Measurements from ENCODE around the gene SEC14L3. TPM values are rescaled to one million over a fixed set of nuclear protein-coding genes. Genes with fewer than 3 reads are reported as not detected.

SEC14L3 gene
- total and polyA plus RNA-seq, 2 of the 13 experiments (the other 11 are each of a cell fraction or from before 2014, with no cell fraction given) = not detected

DNA sequence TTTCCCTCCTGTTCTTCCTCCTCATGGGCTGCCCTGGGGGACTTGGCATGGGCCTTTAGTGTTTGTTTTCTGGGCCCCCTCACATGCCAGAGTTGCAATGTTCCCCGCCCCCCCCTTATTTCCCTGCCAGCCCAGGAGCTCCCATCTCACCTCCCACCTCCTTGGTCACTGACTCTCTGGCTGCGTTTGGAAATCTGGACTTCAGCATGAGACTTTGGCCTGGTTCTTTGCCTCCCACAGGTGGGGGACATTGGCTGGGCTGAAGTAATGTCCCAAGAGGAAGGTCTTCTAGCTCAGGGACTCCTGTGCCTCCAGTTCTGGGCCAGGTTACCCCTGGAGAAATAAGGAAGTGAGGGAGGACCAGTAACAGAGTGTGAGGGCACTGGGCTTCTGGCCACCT lies 39.3 kb downstream of the SEC14L3 start:
- Histone ChIP-seq H3K27ac (ENCODE audit: extremely low read length, insufficient read depth, low read length) (no peak overlapping the region), H3K27me3 (ENCODE audit: control insufficient read depth in 1 of 2, insufficient read depth in 2 of 2, low read length in 2 of 2) (0 out of 5 replicates have a peak, but pooled peaks cover 0 to 1% of the 10 kb centered on the region in 2 experiments), H3K36me3 (replicated peaks in 1 of 2; ENCODE audit: control insufficient read depth in 1 of 2, insufficient read depth in 2 of 2, low read length in 2 of 2) (peaks cover 0 to under 1% of the 10 kb centered on the region in 2 experiments; a peak in 2 of 5 replicates), H2AFZ (ENCODE audit: low read length) (no peak overlapping the region), H3K9ac (ENCODE audit: insufficient read depth, low read depth, low read length) (no peak overlapping the region), H3K9me3 (ENCODE audit: low read length) (no peaks in the 10 kb centered on the region), H3K4me1 (ENCODE audit: insufficient read depth, low read length) (peaks cover 42% of the 10 kb centered on the region), H3K4me3 (replicated peaks in 1 of 3; ENCODE audit: insufficient read depth in 1 of 3, low read depth in 2 of 3, low read length in 3 of 3) (no peak overlapping the region), H3K79me2 (ENCODE audit: insufficient read depth, low read length) (no peaks in the 10 kb centered on the region), H4K20me1 (ENCODE audit: insufficient read depth, low read length) (no peaks in the 10 kb centered on the region), H3K4me2 (ENCODE audit: low read depth, low read length) (peak overlapping the region; percentile 32; the same call in 1 of the 2 replicates)
- in situ Hi-C loops (cut with HindIII; ENCODE audit: extremely low pct_ligation_motif_present, low pct_unique_long_range_greater_than_20kb) (no loop called here), intact Hi-C loops (cut with micrococcal nuclease; ENCODE audit: unreplicated experiment) (no loop called here)
- CTCF ChIA-PET (ENCODE audit: low intra/inter-chr PET ratio, low total read pairs) = interaction anchor here (1.1 kb wide), 1 partner anchor 41 kb away, joined by 4 read pairs; no protein-coding TSS in a partner anchor
- POLR2A ChIA-PET = interaction anchor here (1.3 to 2.8 kb wide), 2 partner anchors 9 to 14 kb away, joined by 4 to 26 read pairs; no protein-coding TSS in a partner anchor
- no TSS peak for BruUV-seq (replicated peaks)
- FAIRE-seq (no peak), DNase-seq (ENCODE audit: low spot score) (no peak), ATAC-seq (peak; percentile 15)
- TF ChIP-seq NCOR1 (IDR thresholded peaks at IDR 0.05; ENCODE audit: borderline replicate concordance, low read length) (no peak), GATAD2A (CRISPR knock-in tag; IDR thresholded peaks at IDR 0.05) (no peak), MTA1 (CRISPR knock-in tag; IDR thresholded peaks at IDR 0.05; ENCODE audit: borderline replicate concordance) (0 out of 2 replicates have a peak, but pooled peaks have one; percentile 33), ZNF816 (CRISPR knock-in tag; IDR thresholded peaks at IDR 0.05; ENCODE audit: borderline replicate concordance) (no peak), HNF4G (IDR thresholded peaks at IDR 0.05; ENCODE audit: borderline replicate concordance, low read depth, low read length) (peak; percentile 39; the same call in 1 of the 2 replicates), HNF4G (CRISPR knock-in tag; IDR thresholded peaks at IDR 0.05; ENCODE audit: borderline replicate concordance, low read depth) (no peak), SETDB1 (CRISPR knock-in tag; IDR thresholded peaks at IDR 0.05; ENCODE audit: borderline replicate concordance) (no peak), HNF4A (CRISPR knock-in tag; IDR thresholded peaks at IDR 0.05) (peak; percentile 71), BRCA1 (CRISPR knock-in tag; IDR thresholded peaks at IDR 0.05) (no peak), ZNF761 (CRISPR knock-in tag; conservative IDR thresholded peaks at IDR 0.05) (no peak)
- TF ChIP-seq, protein P1, sequence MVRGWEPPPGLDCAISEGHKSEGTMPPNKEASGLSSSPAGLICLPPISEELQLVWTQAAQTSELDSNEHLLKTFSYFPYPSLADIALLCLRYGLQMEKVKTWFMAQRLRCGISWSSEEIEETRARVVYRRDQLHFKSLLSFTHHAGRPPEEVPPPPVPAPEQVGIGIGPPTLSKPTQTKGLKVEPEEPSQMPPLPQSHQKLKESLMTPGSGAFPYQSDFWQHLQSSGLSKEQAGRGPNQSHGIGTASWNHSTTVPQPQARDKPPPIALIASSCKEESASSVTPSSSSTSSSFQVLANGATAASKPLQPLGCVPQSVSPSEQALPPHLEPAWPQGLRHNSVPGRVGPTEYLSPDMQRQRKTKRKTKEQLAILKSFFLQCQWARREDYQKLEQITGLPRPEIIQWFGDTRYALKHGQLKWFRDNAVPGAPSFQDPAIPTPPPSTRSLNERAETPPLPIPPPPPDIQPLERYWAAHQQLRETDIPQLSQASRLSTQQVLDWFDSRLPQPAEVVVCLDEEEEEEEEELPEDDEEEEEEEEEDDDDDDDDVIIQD (CRISPR knock-in tag; IDR thresholded peaks at IDR 0.05; ENCODE audit: low read depth) = no peak
- TF ChIP-seq, protein P2, sequence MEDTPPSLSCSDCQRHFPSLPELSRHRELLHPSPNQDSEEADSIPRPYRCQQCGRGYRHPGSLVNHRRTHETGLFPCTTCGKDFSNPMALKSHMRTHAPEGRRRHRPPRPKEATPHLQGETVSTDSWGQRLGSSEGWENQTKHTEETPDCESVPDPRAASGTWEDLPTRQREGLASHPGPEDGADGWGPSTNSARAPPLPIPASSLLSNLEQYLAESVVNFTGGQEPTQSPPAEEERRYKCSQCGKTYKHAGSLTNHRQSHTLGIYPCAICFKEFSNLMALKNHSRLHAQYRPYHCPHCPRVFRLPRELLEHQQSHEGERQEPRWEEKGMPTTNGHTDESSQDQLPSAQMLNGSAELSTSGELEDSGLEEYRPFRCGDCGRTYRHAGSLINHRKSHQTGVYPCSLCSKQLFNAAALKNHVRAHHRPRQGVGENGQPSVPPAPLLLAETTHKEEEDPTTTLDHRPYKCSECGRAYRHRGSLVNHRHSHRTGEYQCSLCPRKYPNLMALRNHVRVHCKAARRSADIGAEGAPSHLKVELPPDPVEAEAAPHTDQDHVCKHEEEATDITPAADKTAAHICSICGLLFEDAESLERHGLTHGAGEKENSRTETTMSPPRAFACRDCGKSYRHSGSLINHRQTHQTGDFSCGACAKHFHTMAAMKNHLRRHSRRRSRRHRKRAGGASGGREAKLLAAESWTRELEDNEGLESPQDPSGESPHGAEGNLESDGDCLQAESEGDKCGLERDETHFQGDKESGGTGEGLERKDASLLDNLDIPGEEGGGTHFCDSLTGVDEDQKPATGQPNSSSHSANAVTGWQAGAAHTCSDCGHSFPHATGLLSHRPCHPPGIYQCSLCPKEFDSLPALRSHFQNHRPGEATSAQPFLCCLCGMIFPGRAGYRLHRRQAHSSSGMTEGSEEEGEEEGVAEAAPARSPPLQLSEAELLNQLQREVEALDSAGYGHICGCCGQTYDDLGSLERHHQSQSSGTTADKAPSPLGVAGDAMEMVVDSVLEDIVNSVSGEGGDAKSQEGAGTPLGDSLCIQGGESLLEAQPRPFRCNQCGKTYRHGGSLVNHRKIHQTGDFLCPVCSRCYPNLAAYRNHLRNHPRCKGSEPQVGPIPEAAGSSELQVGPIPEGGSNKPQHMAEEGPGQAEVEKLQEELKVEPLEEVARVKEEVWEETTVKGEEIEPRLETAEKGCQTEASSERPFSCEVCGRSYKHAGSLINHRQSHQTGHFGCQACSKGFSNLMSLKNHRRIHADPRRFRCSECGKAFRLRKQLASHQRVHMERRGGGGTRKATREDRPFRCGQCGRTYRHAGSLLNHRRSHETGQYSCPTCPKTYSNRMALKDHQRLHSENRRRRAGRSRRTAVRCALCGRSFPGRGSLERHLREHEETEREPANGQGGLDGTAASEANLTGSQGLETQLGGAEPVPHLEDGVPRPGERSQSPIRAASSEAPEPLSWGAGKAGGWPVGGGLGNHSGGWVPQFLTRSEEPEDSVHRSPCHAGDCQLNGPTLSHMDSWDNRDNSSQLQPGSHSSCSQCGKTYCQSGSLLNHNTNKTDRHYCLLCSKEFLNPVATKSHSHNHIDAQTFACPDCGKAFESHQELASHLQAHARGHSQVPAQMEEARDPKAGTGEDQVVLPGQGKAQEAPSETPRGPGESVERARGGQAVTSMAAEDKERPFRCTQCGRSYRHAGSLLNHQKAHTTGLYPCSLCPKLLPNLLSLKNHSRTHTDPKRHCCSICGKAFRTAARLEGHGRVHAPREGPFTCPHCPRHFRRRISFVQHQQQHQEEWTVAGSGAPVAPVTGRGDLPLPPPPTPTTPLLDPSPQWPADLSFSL (CRISPR knock-in tag; IDR thresholded peaks at IDR 0.05) = no peak
- TF ChIP-seq, protein P3, sequence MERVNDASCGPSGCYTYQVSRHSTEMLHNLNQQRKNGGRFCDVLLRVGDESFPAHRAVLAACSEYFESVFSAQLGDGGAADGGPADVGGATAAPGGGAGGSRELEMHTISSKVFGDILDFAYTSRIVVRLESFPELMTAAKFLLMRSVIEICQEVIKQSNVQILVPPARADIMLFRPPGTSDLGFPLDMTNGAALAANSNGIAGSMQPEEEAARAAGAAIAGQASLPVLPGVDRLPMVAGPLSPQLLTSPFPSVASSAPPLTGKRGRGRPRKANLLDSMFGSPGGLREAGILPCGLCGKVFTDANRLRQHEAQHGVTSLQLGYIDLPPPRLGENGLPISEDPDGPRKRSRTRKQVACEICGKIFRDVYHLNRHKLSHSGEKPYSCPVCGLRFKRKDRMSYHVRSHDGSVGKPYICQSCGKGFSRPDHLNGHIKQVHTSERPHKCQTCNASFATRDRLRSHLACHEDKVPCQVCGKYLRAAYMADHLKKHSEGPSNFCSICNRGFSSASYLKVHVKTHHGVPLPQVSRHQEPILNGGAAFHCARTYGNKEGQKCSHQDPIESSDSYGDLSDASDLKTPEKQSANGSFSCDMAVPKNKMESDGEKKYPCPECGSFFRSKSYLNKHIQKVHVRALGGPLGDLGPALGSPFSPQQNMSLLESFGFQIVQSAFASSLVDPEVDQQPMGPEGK (CRISPR knock-in tag; IDR thresholded peaks at IDR 0.05) = 0 out of 2 replicates have a peak, but pooled peaks have one; percentile 32
- WGBS (ENCODE audit: low lambda C conversion rate) = 0% methylated on average over 2 of the region's 2 CpGs

Measured in HepG2 (cell line).